NCI-H526 treated with DMSO at 0.1 percent for 48 hours (cell line): ENCODE results near the gene TTLL5.

ENCODE experiments used
- DNase-seq: peaks from one replicate; lab custom pipeline; 2025; lab: John Stamatoyannopoulos, UW

The TTLL5 gene

GRCh38 chr14:75660630-75661498, at the start of gene TTLL5, which contains the start of gene ERG28:
TSS of gene TTLL5 (plus strand) at chr14:75661246. CDS start at chr14:75663150, 1,904 bp downstream.
TSS of gene ERG28 (minus strand) at chr14:75660876. CDS start at chr14:75657502, 3,374 bp downstream.
- peak; percentile 98 for DNase-seq

GRCh38 chr14:75612157-75612556, 48.9 kb upstream of the TTLL5 start:
- DNase-seq: no peak

GRCh38 chr14:75614179-75614578, 46.9 kb upstream of the TTLL5 start:
- DNase-seq: no peak

GRCh38 chr14:75615200-75615599, 45.8 kb upstream of the TTLL5 start:
- no peak for DNase-seq

GRCh38 chr14:75619548-75619947, 41.5 kb upstream of the TTLL5 start:
- DNase-seq: no peak

- no peak for DNase-seq
Observed at GRCh38 chr14:75625034-75625433, 36.0 kb upstream of the TTLL5 start.

GRCh38 chr14:75626396-75626795, 34.6 kb upstream of the TTLL5 start:
- no peak for DNase-seq

GRCh38 chr14:75626863-75627262, 34.2 kb upstream of the TTLL5 start:
- DNase-seq: no peak

GRCh38 chr14:75627406-75627805, 33.6 kb upstream of the TTLL5 start:
- DNase-seq: no peak

- no peak for DNase-seq
Observed at GRCh38 chr14:75628816-75629215, 32.2 kb upstream of the TTLL5 start.

GRCh38 chr14:75630695-75631452, 30.2 kb upstream of the TTLL5 start:
- peak; percentile 27 for DNase-seq

- no peak for DNase-seq
Observed at GRCh38 chr14:75631453-75631831, 29.6 kb upstream of the TTLL5 start.

GRCh38 chr14:75634848-75635247, 26.2 kb upstream of the TTLL5 start:
- DNase-seq: no peak

GRCh38 chr14:75636100-75636692, 24.9 kb upstream of the TTLL5 start:
- DNase-seq: no peak

- DNase-seq: no peak
Observed at GRCh38 chr14:75640876-75641275, 20.2 kb upstream of the TTLL5 start.

GRCh38 chr14:75643985-75644384, 17.1 kb upstream of the TTLL5 start:
- no peak for DNase-seq

- no peak for DNase-seq
Observed at GRCh38 chr14:75645056-75645455, 16.0 kb upstream of the TTLL5 start.

GRCh38 chr14:75646762-75647161, 14.3 kb upstream of the TTLL5 start:
- no peak for DNase-seq

GRCh38 chr14:75647640-75648039, 13.4 kb upstream of the TTLL5 start:
- DNase-seq: no peak

GRCh38 chr14:75648066-75648838, 12.8 kb upstream of the TTLL5 start:
- no peak for DNase-seq

GRCh38 chr14:75649337-75649736, 11.7 kb upstream of the TTLL5 start:
- DNase-seq: no peak

- DNase-seq: no peak
Observed at GRCh38 chr14:75649773-75650172, 11.3 kb upstream of the TTLL5 start.
